Activated CD8-positive, alpha-beta memory T cell treated with anti-CD3 and anti-CD28 coated beads, Interleukin-2, amount 10 ng/mL, durations not matched to agents 7 days and 5 days (primary cell): ENCODE measurements around the gene VDAC1. TPM values are rescaled to one million over a fixed set of nuclear protein-coding genes. Genes with fewer than 3 reads are reported as not detected.
"Not testable (repeated sequence)": the region's sequence is repeated elsewhere in the genome, so short reads cannot be mapped to it uniquely, and the experiment has no call there.

Source experiments
- ATAC-seq: fragments of 150-1000 bp; cut with Tn5 transposase; one replicate; pipeline ENCODE4 v1.10.0; 2021; ENCODE audit warnings: moderate library complexity
- CTCF ChIA-PET: fragments of 350-600 bp; sonication (Branson Sonifier 250); formaldehyde crosslinking; loops from one replicate; lab custom pipeline; 2021; ENCODE audit warnings: antibody characterized with exemption; lab: Charles Lee
- DNase-seq: peaks from one replicate; pipeline ENCODE4 v3.0.0-alpha.2; 2020
- H3K27ac Mint-ChIP-seq: one replicate; pipeline ENCODE4 v1.8.0; 2021; ENCODE audit warnings: mild to moderate bottlenecking, mixed read lengths
- H3K27me3 Mint-ChIP-seq: one replicate; pipeline ENCODE4 v1.8.0; 2021; ENCODE audit warnings: mixed read lengths
- H3K36me3 Mint-ChIP-seq: one replicate; pipeline ENCODE4 v1.8.0; 2021; ENCODE audit warnings: mild to moderate bottlenecking, mixed read lengths
- H3K4me1 Mint-ChIP-seq: one replicate; pipeline ENCODE4 v1.8.0; 2021; ENCODE audit warnings: mixed read lengths
- H3K4me3 Mint-ChIP-seq: one replicate; pipeline ENCODE4 v1.8.0; 2021; ENCODE audit warnings: mild to moderate bottlenecking, moderate library complexity, mixed read lengths
- H3K9me3 Mint-ChIP-seq: one replicate; pipeline ENCODE4 v1.8.0; 2022; ENCODE audit warnings: low read depth, mixed read lengths
- total RNA-seq, 2 experiments: library from RNA; stranded (reverse); gene quantifications; one replicate each; pipeline ENCODE4 v1.2.3, GENCODE V29; 2021

VDAC1 gene
- total RNA-seq, 2 experiments from 2014 or later = 204 to 258 TPM

DNA sequence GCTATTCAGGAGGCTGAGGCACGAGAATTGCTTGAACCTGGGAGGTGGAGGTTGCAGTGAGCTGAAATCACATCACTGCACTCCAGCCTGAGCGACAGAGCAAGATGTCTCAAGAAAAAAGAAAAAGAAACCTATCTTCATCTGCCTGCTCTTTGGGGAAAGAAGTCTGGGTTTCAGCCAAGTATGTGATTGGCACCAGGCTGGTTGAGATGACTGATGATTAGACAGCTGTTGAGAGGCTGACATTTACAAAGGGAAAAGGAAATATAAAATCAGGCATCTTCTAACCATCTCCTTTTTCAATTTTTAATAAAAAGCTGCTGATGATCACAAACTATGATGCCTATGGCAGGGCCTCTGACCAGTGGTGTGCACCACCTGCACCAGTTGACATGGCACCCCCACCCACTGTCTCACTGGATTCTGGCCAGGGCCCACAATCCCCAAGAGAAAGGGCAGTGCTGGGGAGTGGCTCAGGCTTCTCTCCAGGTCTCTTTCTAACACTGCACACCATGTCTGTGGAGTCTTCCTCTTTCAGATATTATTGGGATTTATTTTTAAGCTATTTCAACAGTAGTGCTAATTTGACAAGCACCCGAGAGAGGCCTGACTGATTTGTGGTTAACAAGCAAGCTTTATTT lies 19.1 kb downstream of the VDAC1 start:
- CTCF ChIA-PET = interaction anchor here (1.9 to 4.0 kb wide), 2 partner anchors 11 to 54 kb away, joined by 5 to 15 read pairs; no protein-coding TSS in a partner anchor
- no peak for ATAC-seq
- no peaks in the 10 kb centered on the region for H3K9me3 Mint-ChIP-seq

DNA sequence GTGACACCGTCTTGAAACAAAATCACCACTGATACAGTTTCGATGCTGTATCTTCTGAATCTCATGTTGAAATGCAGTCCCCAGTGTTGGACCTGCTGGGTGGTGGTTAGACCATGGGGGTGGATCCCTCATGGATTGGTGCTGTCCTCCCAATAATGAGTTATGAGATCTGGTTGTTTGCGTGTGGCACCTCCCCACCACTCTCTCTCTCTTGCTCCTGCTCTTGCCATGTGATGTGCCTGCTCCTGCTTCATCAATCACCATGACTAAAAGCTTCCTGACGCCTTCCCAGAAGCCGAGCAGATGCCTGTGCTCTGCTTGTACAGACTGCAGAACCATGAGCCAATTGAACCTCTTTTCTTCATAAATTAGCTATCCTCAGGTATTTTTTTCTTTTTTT lies 21.1 kb downstream of the VDAC1 start:
- no peak for ATAC-seq
- Mint-ChIP-seq H3K36me3 (peaks cover 39% of the 10 kb centered on the region), H3K27ac (no peak overlapping the region), H3K4me1 (peaks cover 16% of the 10 kb centered on the region), H3K27me3 (no peaks in the 10 kb centered on the region), H3K4me3 (no peak overlapping the region), H3K9me3 (no peaks in the 10 kb centered on the region)
- no peak for DNase-seq
- CTCF ChIA-PET = interaction anchor here (1.8 kb wide), 1 partner anchor 12 kb away, joined by 3 read pairs; no protein-coding TSS in a partner anchor

More for the DNA sequence above, 19.1 kb downstream of the VDAC1 start:
- Mint-ChIP-seq H3K27me3 (no peaks in the 10 kb centered on the region), H3K4me3 (no peak overlapping the region), H3K36me3 (peaks cover 47% of the 10 kb centered on the region), H3K27ac (peak overlapping the region; percentile 46), H3K4me1 (peaks cover 9% of the 10 kb centered on the region)
- no peak for DNase-seq

DNA sequence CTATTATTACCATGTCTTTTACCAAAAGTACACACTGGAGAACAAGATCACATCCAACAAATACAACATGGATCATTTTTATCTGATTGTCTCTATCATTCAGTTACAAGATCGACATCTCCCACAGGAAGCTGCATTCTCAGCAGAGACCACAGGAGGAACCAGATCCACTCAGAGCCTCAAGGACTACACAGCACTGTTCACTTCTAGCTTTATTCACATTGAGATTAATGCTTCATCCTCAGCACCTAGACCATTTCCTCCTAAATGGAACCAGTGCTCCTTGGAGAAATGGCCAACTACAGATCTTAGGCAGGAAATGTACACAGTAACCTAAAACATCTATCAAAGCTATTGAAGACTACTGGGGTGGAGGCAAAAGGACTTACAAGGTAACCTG lies 23.1 kb downstream of the VDAC1 start:
- H3K36me3 Mint-ChIP-seq = peaks cover 30% of the 10 kb centered on the region
- DNase-seq = no peak
- no peak overlapping the region for H3K4me3 Mint-ChIP-seq
- peak; percentile 64 for ATAC-seq
- CTCF ChIA-PET = interaction anchor here (0.7 kb wide), 1 partner anchor 226 kb away, joined by 3 read pairs; no protein-coding TSS in a partner anchor
- H3K9me3 Mint-ChIP-seq = no peaks in the 10 kb centered on the region
- H3K27ac Mint-ChIP-seq = peak overlapping the region; percentile 33
- H3K27me3 Mint-ChIP-seq = no peaks in the 10 kb centered on the region
- H3K4me1 Mint-ChIP-seq = peaks cover 32% of the 10 kb centered on the region

GRCh38 chr5:133980652-133981051 lies 24.1 kb downstream of the VDAC1 start:
- Mint-ChIP-seq H3K9me3 (no peaks in the 10 kb centered on the region), H3K4me3 (no peak overlapping the region), H3K27me3 (no peaks in the 10 kb centered on the region), H3K4me1 (peaks cover 36% of the 10 kb centered on the region), H3K27ac (peak overlapping the region; percentile 52), H3K36me3 (peaks cover 28% of the 10 kb centered on the region)
- ATAC-seq = no peak
- DNase-seq = no peak
- CTCF ChIA-PET = interaction anchor here (2.8 to 3.0 kb wide), 3 partner anchors 10 to 23 kb away, joined by 9 to 23 read pairs (median 11); partner anchors contain the start of genes C5orf15 and VDAC1

DNA sequence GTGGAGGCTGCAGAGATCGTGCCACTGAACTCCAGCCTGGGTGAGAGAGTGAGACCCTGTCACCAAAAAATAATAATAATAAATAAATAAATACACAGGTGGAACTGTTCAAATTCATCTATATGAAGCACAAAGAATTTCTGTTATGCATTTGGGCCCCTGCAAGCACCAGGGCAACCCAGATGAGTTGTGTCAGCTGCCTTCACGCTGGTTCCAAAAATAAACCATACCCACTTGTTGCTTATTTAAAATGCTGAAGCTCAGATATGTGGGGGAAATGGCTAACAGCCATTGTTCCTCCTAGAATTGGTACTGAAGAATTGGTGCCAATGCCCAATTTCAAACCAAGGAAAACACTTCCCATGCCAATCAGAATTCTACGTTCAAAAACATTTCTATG lies 25.8 kb downstream of the VDAC1 start:
- ATAC-seq (no peak), DNase-seq (no peak)
- Mint-ChIP-seq H3K4me3 (no peak overlapping the region), H3K36me3 (peaks cover 32% of the 10 kb centered on the region), H3K9me3 (no peaks in the 10 kb centered on the region), H3K4me1 (peaks cover 37% of the 10 kb centered on the region), H3K27me3 (no peaks in the 10 kb centered on the region), H3K27ac (no peak overlapping the region)
- CTCF ChIA-PET = interaction anchor here (0.7 to 3.4 kb wide), 9 partner anchors 8 to 556 kb away, joined by 3 to 27 read pairs (median 5); partner anchors contain the start of genes C5orf15 and VDAC1

- CTCF ChIA-PET = interaction anchor here (1.6 to 3.4 kb wide), 3 partner anchors 9 to 19 kb away, joined by 5 to 27 read pairs (median 23); partner anchors contain the start of gene C5orf15
- Mint-ChIP-seq H3K9me3 (no peaks in the 10 kb centered on the region), H3K4me1 (peaks cover 35% of the 10 kb centered on the region), H3K4me3 (no peak overlapping the region), H3K27me3 (no peaks in the 10 kb centered on the region), H3K27ac (peak overlapping the region; percentile 25), H3K36me3 (peaks cover 34% of the 10 kb centered on the region)
- DNase-seq (no peak), ATAC-seq (no peak)
Observed at GRCh38 chr5:133977858-133978257, 26.9 kb downstream of the VDAC1 start.

- no peaks in the 10 kb centered on the region for H3K27me3 Mint-ChIP-seq
- H3K4me1 Mint-ChIP-seq = peaks cover 35% of the 10 kb centered on the region
- H3K4me3 Mint-ChIP-seq = no peak overlapping the region
- peaks cover 35% of the 10 kb centered on the region for H3K36me3 Mint-ChIP-seq
- no peak for ATAC-seq
- CTCF ChIA-PET = interaction anchor here (1.7 to 3.4 kb wide), 2 partner anchors 20 to 62 kb away, joined by 6 to 27 read pairs; no protein-coding TSS in a partner anchor
- no peak for DNase-seq
- peak overlapping the region; percentile 68 for H3K27ac Mint-ChIP-seq
- no peaks in the 10 kb centered on the region for H3K9me3 Mint-ChIP-seq
Observed at GRCh38 chr5:133977161-133977787, 27.5 kb downstream of the VDAC1 start.

DNA sequence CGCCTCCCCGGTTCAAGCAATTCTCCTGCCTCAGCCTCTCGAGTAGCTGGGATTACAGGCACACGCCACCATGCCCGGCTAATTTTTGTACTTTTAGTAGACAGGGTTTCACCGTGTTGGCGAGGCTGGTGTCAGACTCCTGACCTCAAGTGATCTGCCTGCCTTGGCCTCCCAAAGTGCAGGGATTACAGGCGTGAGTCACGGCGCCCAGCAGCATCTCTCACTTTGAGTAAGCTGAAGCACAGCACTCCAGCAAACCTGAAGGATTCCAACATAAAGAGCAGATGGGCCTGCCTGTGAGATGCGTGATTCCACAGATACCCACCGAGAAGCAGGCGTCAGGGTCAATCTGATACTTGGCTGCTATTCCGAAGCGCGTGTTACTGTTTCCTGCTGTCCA lies 29.2 kb downstream of the VDAC1 start:
- DNase-seq, H3K9me3 Mint-ChIP-seq, H3K4me3 Mint-ChIP-seq, H3K27ac Mint-ChIP-seq, H3K27me3 Mint-ChIP-seq, ATAC-seq: not testable (repeated sequence)
- H3K36me3 Mint-ChIP-seq = peaks cover 43% of the 10 kb centered on the region
- peaks cover 28% of the 10 kb centered on the region for H3K4me1 Mint-ChIP-seq
- CTCF ChIA-PET = interaction anchor here (1.7 kb wide), 1 partner anchor 64 kb away, joined by 6 read pairs; no protein-coding TSS in a partner anchor

GRCh38 chr5:133974142-133974541 lies 30.6 kb downstream of the VDAC1 start:
- DNase-seq = no peak
- no peak overlapping the region for H3K27ac Mint-ChIP-seq
- H3K36me3 Mint-ChIP-seq = peaks cover 41% of the 10 kb centered on the region

GRCh38 chr5:133970325-133970909 lies 34.4 kb downstream of the VDAC1 start:
- Mint-ChIP-seq H3K27me3 (no peaks in the 10 kb centered on the region), H3K27ac (no peak overlapping the region), H3K36me3 (peaks cover 34% of the 10 kb centered on the region), H3K4me1 (peaks cover 33% of the 10 kb centered on the region), H3K9me3 (no peaks in the 10 kb centered on the region), H3K4me3 (peak overlapping the region; percentile 98)
- no peak for ATAC-seq
- DNase-seq = no peak
- CTCF ChIA-PET = interaction anchor here (0.8 to 2.2 kb wide), 3 partner anchors 9 to 69 kb away, joined by 3 to 23 read pairs (median 5); no protein-coding TSS in a partner anchor

More at GRCh38 chr5:133974142-133974541, 30.6 kb downstream of the VDAC1 start:
- H3K9me3 Mint-ChIP-seq = no peaks in the 10 kb centered on the region
- no peak for ATAC-seq
- CTCF ChIA-PET = interaction anchor here (0.9 kb wide), 1 partner anchor 166 kb away, joined by 3 read pairs; no protein-coding TSS in a partner anchor
- H3K4me3 Mint-ChIP-seq = no peak overlapping the region
- H3K27me3 Mint-ChIP-seq = no peaks in the 10 kb centered on the region
- peaks cover 31% of the 10 kb centered on the region for H3K4me1 Mint-ChIP-seq

- no peak for ATAC-seq
- H3K4me1 Mint-ChIP-seq = peaks cover 37% of the 10 kb centered on the region
- peak overlapping the region; percentile 33 for H3K27ac Mint-ChIP-seq
- no peak for DNase-seq
- H3K9me3 Mint-ChIP-seq = no peaks in the 10 kb centered on the region
- H3K36me3 Mint-ChIP-seq = peaks cover 38% of the 10 kb centered on the region
- CTCF ChIA-PET = interaction anchor here (1.4 to 2.2 kb wide), 3 partner anchors 9 to 70 kb away, joined by 3 to 23 read pairs (median 5); no protein-coding TSS in a partner anchor
- H3K4me3 Mint-ChIP-seq = peak overlapping the region; percentile 98
- H3K27me3 Mint-ChIP-seq = no peaks in the 10 kb centered on the region
Observed at GRCh38 chr5:133969654-133970324, 35.0 kb downstream of the VDAC1 start.

GRCh38 chr5:133968204-133968980 lies 36.4 kb downstream of the VDAC1 start, which contains the start of gene C5orf15:
C5orf15 (minus strand) TSS chr5:133968625; CDS start chr5:133968584, 41 bp downstream.
- ATAC-seq (peak; percentile 98), DNase-seq (peak; percentile 97)
- CTCF ChIA-PET = interaction anchor here (1.4 to 2.2 kb wide), 2 partner anchors 11 to 38 kb away, joined by 3 to 23 read pairs; no protein-coding TSS in a partner anchor
- Mint-ChIP-seq H3K9me3 (no peaks in the 10 kb centered on the region), H3K27ac (peak within 1 kb of the TSS; percentile 96), H3K4me3 (peak within 1 kb of the TSS; percentile 98), H3K27me3 (no peaks in the 10 kb centered on the region), H3K4me1 (peaks cover 44% of the 10 kb centered on the region), H3K36me3 (peaks cover 41% of the 10 kb centered on the region)
